ENCODE measurements around the gene FKBP5.

- TF ChIP-seq, protein P1, sequence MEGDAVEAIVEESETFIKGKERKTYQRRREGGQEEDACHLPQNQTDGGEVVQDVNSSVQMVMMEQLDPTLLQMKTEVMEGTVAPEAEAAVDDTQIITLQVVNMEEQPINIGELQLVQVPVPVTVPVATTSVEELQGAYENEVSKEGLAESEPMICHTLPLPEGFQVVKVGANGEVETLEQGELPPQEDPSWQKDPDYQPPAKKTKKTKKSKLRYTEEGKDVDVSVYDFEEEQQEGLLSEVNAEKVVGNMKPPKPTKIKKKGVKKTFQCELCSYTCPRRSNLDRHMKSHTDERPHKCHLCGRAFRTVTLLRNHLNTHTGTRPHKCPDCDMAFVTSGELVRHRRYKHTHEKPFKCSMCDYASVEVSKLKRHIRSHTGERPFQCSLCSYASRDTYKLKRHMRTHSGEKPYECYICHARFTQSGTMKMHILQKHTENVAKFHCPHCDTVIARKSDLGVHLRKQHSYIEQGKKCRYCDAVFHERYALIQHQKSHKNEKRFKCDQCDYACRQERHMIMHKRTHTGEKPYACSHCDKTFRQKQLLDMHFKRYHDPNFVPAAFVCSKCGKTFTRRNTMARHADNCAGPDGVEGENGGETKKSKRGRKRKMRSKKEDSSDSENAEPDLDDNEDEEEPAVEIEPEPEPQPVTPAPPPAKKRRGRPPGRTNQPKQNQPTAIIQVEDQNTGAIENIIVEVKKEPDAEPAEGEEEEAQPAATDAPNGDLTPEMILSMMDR (IDR thresholded peaks at IDR 0.05) = no peak
- TF ChIP-seq POLR2AphosphoS5 (IDR thresholded peaks at IDR 0.05; ENCODE audit: insufficient read depth in 1 of 2, low read depth in 1 of 2) = no peak
- no peak for TF ChIP-seq POLR2A (IDR thresholded peaks at IDR 0.05)
Observed at GRCh38 chr6:35609588-35609987, 79.1 kb downstream of the FKBP5 start.
